Liver (tissue), 9 donors: ENCODE data around the gene TBC1D21. TPM values are rescaled to one million over a fixed set of nuclear protein-coding genes. Genes with fewer than 3 reads are reported as not detected.

Experiments used
- DNase-seq: peaks from one replicate; pipeline ENCODE4 v3.0.0-alpha.2; 2017; ENCODE audit warnings: low spot score
- H3K27ac ChIP-seq, 2 donors: one replicate each; pipeline ENCODE4 v1.7.0; 2013; ENCODE audit warnings: inconsistent platforms in 2 of 2, low read length in 2 of 2, control low read depth in 1 of 2, low read depth in 1 of 2, mild to moderate bottlenecking in 1 of 2
- H3K27me3 ChIP-seq, 4 donors: one replicate each; pipeline versions ENCODE4 v1.6.1 to v1.7.0; 2013; ENCODE audit warnings: low read length in 3 of 4, inconsistent platforms in 1 of 4, mild to moderate bottlenecking in 1 of 4, moderate library complexity in 1 of 4; ENCODE audit not compliant: control insufficient read depth in 4 of 4, insufficient read depth in 4 of 4
- H3K36me3 ChIP-seq, 4 donors: one replicate each; pipeline versions ENCODE4 v1.6.1 to v1.7.0; 2013; ENCODE audit warnings: low read length in 3 of 4, mild to moderate bottlenecking in 3 of 4, low read depth in 1 of 4, moderate library complexity in 1 of 4; ENCODE audit not compliant: control insufficient read depth in 4 of 4, insufficient read depth in 3 of 4
- H3K4me1 ChIP-seq, 4 donors: one replicate each; pipeline versions ENCODE4 v1.6.1 to v1.7.0; 2013; ENCODE audit warnings: low read length in 3 of 4, mild to moderate bottlenecking in 3 of 4, moderate library complexity in 1 of 4; ENCODE audit not compliant: control insufficient read depth in 4 of 4, insufficient read depth in 4 of 4
- H3K4me3 ChIP-seq, 3 donors: one replicate each; pipeline versions ENCODE4 v1.6.1 to v1.7.0; 2013; ENCODE audit warnings: low read length in 3 of 3, control low read depth in 1 of 3, low read depth in 1 of 3, mild to moderate bottlenecking in 1 of 3
- H3K9ac ChIP-seq, 2 donors: one replicate each; pipeline ENCODE4 v1.7.0; 2013; ENCODE audit warnings: low read length in 2 of 2, mild to moderate bottlenecking in 2 of 2, moderate library complexity in 2 of 2, control low read depth in 1 of 2, low read depth in 1 of 2
- H3K9me3 ChIP-seq, 4 donors: one replicate each; pipeline versions ENCODE4 v1.6.1 to v1.7.0; 2013; ENCODE audit warnings: low read length in 3 of 4; ENCODE audit not compliant: control insufficient read depth in 4 of 4
- ATF3 ChIP-seq: IDR thresholded peaks from 2 replicates; pipeline ENCODE4 v1.6.1; 2016; ENCODE audit warnings: antibody characterized with exemption
- FOXA1 ChIP-seq: IDR thresholded peaks from 2 replicates; pipeline ENCODE4 v1.6.1; 2016; ENCODE audit warnings: antibody characterized with exemption
- FOXA2 ChIP-seq: IDR thresholded peaks from 2 replicates; pipeline ENCODE4 v1.6.1; 2016; ENCODE audit warnings: antibody characterized with exemption
- GABPA ChIP-seq, 2 donors: IDR thresholded peaks in 1 of 2; conservative IDR thresholded peaks in 1 of 2; 2 replicates each; pipeline ENCODE4 v1.6.1; 2016; ENCODE audit warnings: antibody characterized with exemption in 2 of 2, mild to moderate bottlenecking in 1 of 2, moderate library complexity in 1 of 2
- HNF4A ChIP-seq, 2 donors: conservative IDR thresholded peaks; 2 replicates each; pipeline ENCODE4 v1.6.1; 2016; ENCODE audit warnings: antibody characterized with exemption in 2 of 2, mild to moderate bottlenecking in 2 of 2
- HNF4G ChIP-seq: IDR thresholded peaks from 2 replicates; pipeline ENCODE4 v1.6.1; 2016; ENCODE audit warnings: antibody characterized with exemption
- JUND ChIP-seq, 2 donors: IDR thresholded peaks; 2 replicates each; pipeline ENCODE4 v1.6.1; 2016; ENCODE audit warnings: antibody characterized with exemption in 2 of 2
- NR2F2 ChIP-seq: IDR thresholded peaks from 2 replicates; pipeline ENCODE4 v1.6.1; 2016; ENCODE audit warnings: antibody characterized with exemption
- REST ChIP-seq: IDR thresholded peaks from 2 replicates; pipeline ENCODE4 v1.6.1; 2016; ENCODE audit warnings: antibody characterized with exemption, mild to moderate bottlenecking
- RXRA ChIP-seq, 2 donors: IDR thresholded peaks; 2 replicates each; pipeline ENCODE4 v1.6.1; 2017 to 2018; ENCODE audit warnings: antibody characterized with exemption in 2 of 2, mild to moderate bottlenecking in 1 of 2
- SP1 ChIP-seq: IDR thresholded peaks from 2 replicates; pipeline ENCODE4 v1.6.1; 2018; ENCODE audit warnings: antibody characterized with exemption, mild to moderate bottlenecking
- YY1 ChIP-seq: IDR thresholded peaks from 2 replicates; pipeline ENCODE4 v1.6.1; 2016; ENCODE audit warnings: antibody characterized with exemption, mild to moderate bottlenecking
- WGBS: extraction: QIAGEN DNeasy Blood & Tissue Kit; methylation state at CpG from one replicate; pipeline ENCODE4 v1.1.7; 2013; 5-methylcytosine and 5-hydroxymethylcytosine counted together
- polyA plus RNA-seq, 2 donors: library from polyadenylated mRNA; stranded (reverse) in 1 of 2; unstranded in 1 of 2; fragments of 200-250 nt in 1 of 2; fragments of >200 nt in 1 of 2; fragmentation: Nextera tagmentation in 1 of 2; extraction: Ambion mirVana in 1 of 2; gene quantifications; one replicate each; pipeline versions ENCODE4 v1.2.1 to v1.2.3, GENCODE V29; 2013 to 2015
- total RNA-seq, 2 donors: library from RNA; depleted of rRNA; stranded (reverse); fragments of >200 nt; gene quantifications; one replicate each; pipeline ENCODE4 v1.2.3, GENCODE V29; 2014
- TF ChIP-seq, protein P1 (sequence below): IDR thresholded peaks from 2 replicates; pipeline ENCODE4 v1.6.1; 2016; ENCODE audit warnings: antibody characterized with exemption
- TF ChIP-seq, protein P2 (sequence below): IDR thresholded peaks from 2 replicates; pipeline ENCODE4 v1.6.1; 2016; ENCODE audit warnings: antibody characterized with exemption
- donor health status: healthy.
- donor health status: healthy.
- donor health status: healthy.
- donor health status: healthy.
- donor health status: healthy.

TBC1D21 gene
- total and polyA plus RNA-seq, 4 donors, result not detected

DNA sequence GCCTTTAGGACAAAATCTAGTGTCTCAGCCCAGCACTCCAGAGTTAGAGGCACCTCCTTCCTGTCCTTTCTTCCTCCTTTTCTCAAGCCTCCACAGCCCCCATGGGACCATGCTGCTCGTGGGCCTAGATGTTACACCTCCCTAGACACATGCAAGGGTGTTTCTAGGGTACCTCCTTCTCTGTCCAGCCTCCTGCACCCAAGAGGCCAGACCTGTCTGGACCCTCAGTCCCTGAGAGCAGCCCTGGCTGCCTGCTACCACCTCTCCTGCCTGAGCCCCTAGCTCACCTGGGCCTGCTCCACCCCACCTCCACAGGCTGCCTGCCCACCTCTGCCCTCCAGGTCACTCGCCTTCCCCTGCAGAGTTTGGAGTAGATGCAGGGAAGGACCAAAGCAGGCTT lies 58.1 kb downstream of the TBC1D21 start (continued):
- TF ChIP-seq YY1 (no peak), FOXA1 (no peak), ATF3 (no peak), RXRA (IDR thresholded peaks at IDR 0.05) (no peak)

DNA sequence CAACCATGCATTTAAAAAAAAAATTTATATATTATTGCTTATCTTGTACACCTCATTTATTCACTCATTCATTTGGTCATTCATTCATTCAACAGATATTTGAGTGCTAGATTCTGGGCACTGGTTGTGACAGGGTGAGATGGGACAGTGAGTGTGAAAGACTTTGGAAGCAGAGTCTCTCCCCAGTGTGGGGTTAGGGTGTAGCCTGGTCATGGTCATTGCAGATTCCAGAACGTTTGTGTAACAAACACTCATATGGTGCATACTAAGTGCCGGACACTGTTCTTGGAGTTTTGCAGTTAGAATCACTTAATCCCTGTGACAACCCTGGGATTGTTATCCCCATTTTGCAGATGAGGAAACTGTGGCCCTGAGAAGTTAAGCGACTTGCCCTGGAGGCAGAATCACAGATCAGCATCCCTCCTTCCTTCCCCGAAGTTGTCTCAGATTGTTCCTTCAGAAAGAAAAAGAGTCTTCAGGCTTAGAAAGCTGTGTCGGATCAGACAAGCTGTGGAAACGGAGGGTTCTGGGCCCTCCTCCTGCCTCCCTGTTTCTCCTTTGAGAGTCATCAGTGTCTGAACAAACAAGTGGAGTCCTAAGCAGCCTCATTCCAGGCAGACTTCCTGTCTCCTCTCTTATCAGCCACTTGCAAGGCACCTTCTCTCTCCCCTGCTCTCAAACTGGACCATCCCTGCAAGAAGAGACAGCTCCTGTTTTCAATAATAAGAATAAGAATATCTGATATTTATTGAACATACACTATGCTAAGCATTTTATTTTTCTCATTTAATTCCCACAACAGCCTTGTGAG lies 59.2 kb downstream of the TBC1D21 start:
- Histone ChIP-seq H3K9me3 (no peaks in the 10 kb centered on the region), H3K36me3 (no peaks in the 10 kb centered on the region), H3K4me1 (peaks cover 2 to 6% (median 4%) of the 10 kb centered on the region in 4 donors), H3K4me3 (no peak overlapping the region), H3K27ac (no peak overlapping the region), H3K27me3 (peaks cover 0 to 9% (median 4%) of the 10 kb centered on the region in 4 donors), H3K9ac (no peak overlapping the region)
- no peak for DNase-seq
- 66% methylated on average over 6 of the region's 6 CpGs for WGBS
- no peak for TF ChIP-seq YY1
- TF ChIP-seq, protein P1, sequence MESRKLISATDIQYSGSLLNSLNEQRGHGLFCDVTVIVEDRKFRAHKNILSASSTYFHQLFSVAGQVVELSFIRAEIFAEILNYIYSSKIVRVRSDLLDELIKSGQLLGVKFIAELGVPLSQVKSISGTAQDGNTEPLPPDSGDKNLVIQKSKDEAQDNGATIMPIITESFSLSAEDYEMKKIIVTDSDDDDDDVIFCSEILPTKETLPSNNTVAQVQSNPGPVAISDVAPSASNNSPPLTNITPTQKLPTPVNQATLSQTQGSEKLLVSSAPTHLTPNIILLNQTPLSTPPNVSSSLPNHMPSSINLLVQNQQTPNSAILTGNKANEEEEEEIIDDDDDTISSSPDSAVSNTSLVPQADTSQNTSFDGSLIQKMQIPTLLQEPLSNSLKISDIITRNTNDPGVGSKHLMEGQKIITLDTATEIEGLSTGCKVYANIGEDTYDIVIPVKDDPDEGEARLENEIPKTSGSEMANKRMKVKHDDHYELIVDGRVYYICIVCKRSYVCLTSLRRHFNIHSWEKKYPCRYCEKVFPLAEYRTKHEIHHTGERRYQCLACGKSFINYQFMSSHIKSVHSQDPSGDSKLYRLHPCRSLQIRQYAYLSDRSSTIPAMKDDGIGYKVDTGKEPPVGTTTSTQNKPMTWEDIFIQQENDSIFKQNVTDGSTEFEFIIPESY, result no peak
- TF ChIP-seq RXRA (IDR thresholded peaks at IDR 0.05), result no peak
- TF ChIP-seq REST, result no peak
- no peak for TF ChIP-seq GABPA (IDR thresholded peaks at IDR 0.05 in 1 of 2, conservative IDR thresholded peaks at IDR 0.05 in 1 of 2)
- TF ChIP-seq FOXA1, result no peak
- no peak for TF ChIP-seq HNF4A (conservative IDR thresholded peaks at IDR 0.05)
- no peak for TF ChIP-seq JUND (IDR thresholded peaks at IDR 0.05)
- TF ChIP-seq FOXA2, result no peak

DNA sequence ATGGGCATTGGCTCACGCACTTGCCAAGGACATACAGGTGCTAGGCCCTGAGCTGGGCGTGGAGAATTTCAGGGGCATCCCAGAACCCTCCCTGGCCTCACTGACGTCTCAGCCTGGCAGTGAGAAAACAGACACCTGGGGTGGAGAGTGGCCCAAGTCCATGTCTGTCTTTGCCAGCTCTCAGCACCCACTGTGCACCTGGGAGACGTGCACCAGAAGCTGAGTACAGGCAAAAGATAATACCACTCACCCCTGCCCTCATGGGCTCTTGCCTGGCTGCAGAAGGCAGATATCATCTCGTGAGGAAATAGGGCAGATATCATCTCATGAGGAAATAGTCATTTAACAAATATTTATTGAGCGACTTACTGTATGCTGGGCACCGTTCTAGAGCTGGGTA lies 60.9 kb downstream of the TBC1D21 start:
- Histone ChIP-seq H3K9ac (no peak overlapping the region), H3K4me3 (no peak overlapping the region), H3K27ac (no peak overlapping the region), H3K4me1 (no peaks in the 10 kb centered on the region), H3K27me3 (peaks cover 0 to 2% (median 0%) of the 10 kb centered on the region in 4 donors), H3K36me3 (no peaks in the 10 kb centered on the region), H3K9me3 (no peaks in the 10 kb centered on the region)
- 77% methylated on average over 7 of the region's 7 CpGs for WGBS
- DNase-seq, result no peak
- TF ChIP-seq, protein P2, sequence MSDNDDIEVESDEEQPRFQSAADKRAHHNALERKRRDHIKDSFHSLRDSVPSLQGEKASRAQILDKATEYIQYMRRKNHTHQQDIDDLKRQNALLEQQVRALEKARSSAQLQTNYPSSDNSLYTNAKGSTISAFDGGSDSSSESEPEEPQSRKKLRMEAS, result no peak
- TF ChIP-seq HNF4G (no peak), RXRA (IDR thresholded peaks at IDR 0.05) (no peak), SP1 (no peak), FOXA1 (no peak), YY1 (no peak), GABPA (IDR thresholded peaks at IDR 0.05 in 1 of 2, conservative IDR thresholded peaks at IDR 0.05 in 1 of 2) (no peak), REST (no peak), FOXA2 (no peak), NR2F2 (no peak)
- TF ChIP-seq, protein P1, result no peak
